Endothelial cell of umbilical vein (primary cell): ENCODE measurements around the gene IL33.

Experiments
- JUN ChIP-seq: IDR thresholded peaks from 2 replicates; pipeline ENCODE4 v1.6.1; 2011; ENCODE audit warnings: borderline replicate concordance, low read depth; ENCODE audit not compliant: insufficient read length, insufficient read depth
- POLR2A ChIP-seq: IDR thresholded peaks from 2 replicates; pipeline ENCODE4 v1.6.1; 2012; ENCODE audit warnings: low read depth, mild to moderate bottlenecking, control low read depth, low read length
- TF ChIP-seq, protein P1 (sequence below), 2 donors: IDR thresholded peaks; 1 replicate in 1 of 2; 2 replicates in 1 of 2; pipeline ENCODE4 v1.5.1; 2011; ENCODE audit warnings: low read length in 2 of 2, mild to moderate bottlenecking in 2 of 2, moderate library complexity in 2 of 2, control low read depth in 1 of 2, inconsistent platforms in 1 of 2, low read depth in 1 of 2; ENCODE audit not compliant: insufficient read depth in 1 of 2; ENCODE audit errors: extremely low read depth in 1 of 2

DNA sequence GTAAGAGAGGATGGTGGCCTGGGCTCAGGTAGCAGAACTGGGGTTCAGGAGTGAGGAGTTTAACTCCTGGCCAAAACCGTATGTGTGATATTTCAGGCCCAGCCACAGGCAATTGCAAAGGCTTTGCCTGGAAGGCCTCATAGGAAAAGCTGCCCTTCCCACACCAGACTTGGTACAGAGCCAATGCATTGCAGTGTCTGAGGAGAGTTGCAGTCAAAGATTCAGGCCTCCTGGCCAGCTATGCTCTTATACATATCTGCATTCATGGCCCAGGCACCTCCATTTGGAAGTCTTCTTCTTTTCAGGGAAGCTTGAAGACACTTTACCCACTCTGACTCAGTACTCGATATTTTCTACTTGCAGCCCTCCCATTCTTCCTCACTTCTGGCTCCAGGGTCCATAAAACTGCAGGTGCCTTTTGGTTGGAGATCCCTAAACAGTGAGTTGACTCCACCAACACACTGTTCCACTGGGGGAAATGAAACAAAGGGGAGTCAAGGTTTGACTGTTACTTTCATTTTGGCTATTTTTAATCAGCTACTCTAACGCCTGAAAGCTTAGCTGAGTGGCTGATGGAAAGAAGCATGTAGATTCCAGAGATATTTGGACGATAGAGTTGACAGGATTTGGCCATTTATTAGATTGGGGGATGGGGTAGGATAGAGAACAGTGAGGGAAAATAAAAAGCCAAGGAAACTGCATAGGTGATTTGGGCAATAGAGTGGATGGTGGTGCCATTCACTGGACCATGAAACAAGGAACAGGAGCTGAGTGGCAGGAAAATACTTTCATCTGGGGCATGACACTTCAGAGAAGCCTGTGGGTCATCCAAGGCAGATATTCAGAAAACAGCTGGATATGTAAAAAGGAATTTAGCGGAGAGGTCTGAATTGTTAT, 30.6 kb upstream of the IL33 start:
- no peak for TF ChIP-seq POLR2A
- TF ChIP-seq JUN, result no peak
- TF ChIP-seq, protein P1, sequence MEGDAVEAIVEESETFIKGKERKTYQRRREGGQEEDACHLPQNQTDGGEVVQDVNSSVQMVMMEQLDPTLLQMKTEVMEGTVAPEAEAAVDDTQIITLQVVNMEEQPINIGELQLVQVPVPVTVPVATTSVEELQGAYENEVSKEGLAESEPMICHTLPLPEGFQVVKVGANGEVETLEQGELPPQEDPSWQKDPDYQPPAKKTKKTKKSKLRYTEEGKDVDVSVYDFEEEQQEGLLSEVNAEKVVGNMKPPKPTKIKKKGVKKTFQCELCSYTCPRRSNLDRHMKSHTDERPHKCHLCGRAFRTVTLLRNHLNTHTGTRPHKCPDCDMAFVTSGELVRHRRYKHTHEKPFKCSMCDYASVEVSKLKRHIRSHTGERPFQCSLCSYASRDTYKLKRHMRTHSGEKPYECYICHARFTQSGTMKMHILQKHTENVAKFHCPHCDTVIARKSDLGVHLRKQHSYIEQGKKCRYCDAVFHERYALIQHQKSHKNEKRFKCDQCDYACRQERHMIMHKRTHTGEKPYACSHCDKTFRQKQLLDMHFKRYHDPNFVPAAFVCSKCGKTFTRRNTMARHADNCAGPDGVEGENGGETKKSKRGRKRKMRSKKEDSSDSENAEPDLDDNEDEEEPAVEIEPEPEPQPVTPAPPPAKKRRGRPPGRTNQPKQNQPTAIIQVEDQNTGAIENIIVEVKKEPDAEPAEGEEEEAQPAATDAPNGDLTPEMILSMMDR (IDR thresholded peaks at IDR 0.05; ENCODE audit: extremely low read depth in 1 of 2, insufficient read depth in 1 of 2, low read depth in 1 of 2, low read length in 2 of 2), result no peak
